Epithelial cell of esophagus (primary cell): ENCODE measurements around the gene CHRNB1.
A peak's percentile ranks its signal among the peaks of the same experiment; 100 is the strongest.

ENCODE experiments used
- DNase-seq: peaks from one replicate; pipeline ENCODE4 v3.0.0; 2010; ENCODE audit warnings: low read depth
- H3K4me3 ChIP-seq: 2 replicates; pipeline ENCODE4 v1.5.1; 2011; ENCODE audit warnings: mild to moderate bottlenecking, low read length, control low read depth
- CTCF ChIP-seq: IDR thresholded peaks from 2 replicates; pipeline ENCODE4 v1.5.1; 2011; ENCODE audit warnings: low read depth, mild to moderate bottlenecking, low read length, control low read depth, inconsistent platforms; ENCODE audit not compliant: insufficient read depth; ENCODE audit errors: missing control alignments

Gene CHRNB1

GRCh38 chr17:7443499-7444485 lies 1.1 kb upstream of the CHRNB1 start:
- no peak overlapping the region for H3K4me3 ChIP-seq
- TF ChIP-seq CTCF, result no peak
- peak; percentile 93 for DNase-seq

GRCh38 chr17:7445619-7445968 lies 733 bp downstream of the CHRNB1 start:
- TF ChIP-seq CTCF, result no peak
- peak overlapping the region; percentile 21 for H3K4me3 ChIP-seq
- DNase-seq, result peak; percentile 47

- TF ChIP-seq CTCF, result no peak
- no peak for DNase-seq
- no peak overlapping the region for H3K4me3 ChIP-seq
Measured at GRCh38 chr17:7448461-7448860, 3.6 kb downstream of the CHRNB1 start.

DNA sequence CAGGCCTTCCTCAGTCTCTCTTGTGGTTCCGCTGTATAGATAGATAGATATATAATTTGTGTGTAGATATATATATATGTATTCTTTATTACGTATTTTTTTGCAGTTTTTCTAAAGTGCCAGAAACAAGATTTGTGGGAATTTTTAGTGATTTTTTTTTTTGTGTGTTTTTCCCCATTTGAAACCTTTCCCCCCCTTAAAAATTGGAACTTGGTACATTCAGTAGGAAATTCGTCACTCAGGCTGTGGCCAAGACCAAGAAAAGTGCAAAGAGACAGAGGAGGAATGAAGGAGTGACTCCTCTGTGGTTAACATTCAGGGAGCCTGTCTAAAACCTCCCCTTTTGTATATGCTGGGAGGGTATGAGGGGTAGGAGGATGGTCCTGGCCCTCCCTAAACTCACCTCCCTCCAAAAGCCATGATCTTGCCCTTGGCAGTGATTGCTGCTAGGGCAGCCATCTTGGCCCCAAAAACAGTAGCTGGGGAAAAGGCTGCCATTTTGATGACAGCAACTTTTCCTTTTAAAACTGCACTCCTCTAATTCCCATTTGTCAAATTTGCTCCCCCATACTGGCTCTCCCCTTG lies 15.2 kb downstream of the CHRNB1 start:
- DNase-seq, result no peak
- TF ChIP-seq CTCF, result no peak
- H3K4me3 ChIP-seq, result no peak overlapping the region

GRCh38 chr17:7460850-7461660 lies 16.2 kb downstream of the CHRNB1 start:
- H3K4me3 ChIP-seq, result no peak overlapping the region
- no peak for DNase-seq
- no peak for TF ChIP-seq CTCF

- no peak overlapping the region for H3K4me3 ChIP-seq
- DNase-seq, result no peak
Measured at GRCh38 chr17:7462474-7463371, 17.9 kb downstream of the CHRNB1 start.

More at GRCh38 chr17:7462474-7463371, 17.9 kb downstream of the CHRNB1 start:
- no peak for TF ChIP-seq CTCF
